ENCODE measurements around the gene GALP. TPM values are rescaled to one million over a fixed set of nuclear protein-coding genes. Genes with fewer than 3 reads are reported as not detected.
"Not testable (repeated sequence)": the region's sequence is repeated elsewhere in the genome, so short reads cannot be mapped to it uniquely, and the experiment has no call there.

Gene GALP
- total RNA-seq (2014; rRNA removed; shearing (Covaris generic); ENCODE audit: low replicate concordance), result not detected in 2 replicates

DNA sequence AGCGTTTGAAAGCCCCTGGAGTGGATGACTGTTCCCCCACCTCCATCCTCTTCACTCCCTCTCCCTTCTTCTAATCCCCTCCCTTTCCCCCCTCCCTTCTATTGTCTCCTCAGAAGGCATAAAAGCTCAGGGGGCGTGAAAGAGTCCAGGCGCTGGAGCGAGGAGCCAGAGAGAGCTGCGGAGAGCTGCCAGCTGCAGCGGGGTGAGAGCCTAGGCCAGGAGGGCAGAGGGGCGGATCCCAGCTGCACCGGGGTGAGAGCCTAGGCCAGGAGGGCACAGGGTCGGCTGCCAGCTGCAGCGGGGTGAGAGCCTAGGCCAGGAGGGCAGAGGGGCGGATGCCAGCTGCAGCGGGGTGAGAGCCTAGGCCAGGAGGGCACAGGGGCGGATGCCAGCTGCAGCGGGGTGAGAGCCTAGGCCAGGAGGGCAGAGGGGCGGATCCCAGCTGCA, at the start of gene GALP:
TSS of gene GALP (plus strand) at position 148 of the 447 bp plus-strand sequence. CDS start 1,101 bp downstream, outside the sequence.
- DNase-seq (ENCODE audit: low read depth); in situ Hi-C loops (cut with HindIII; ENCODE audit: low pct_unique_long_range_greater_than_20kb, low sequenced_read_pairs): not testable (repeated sequence)

DNA sequence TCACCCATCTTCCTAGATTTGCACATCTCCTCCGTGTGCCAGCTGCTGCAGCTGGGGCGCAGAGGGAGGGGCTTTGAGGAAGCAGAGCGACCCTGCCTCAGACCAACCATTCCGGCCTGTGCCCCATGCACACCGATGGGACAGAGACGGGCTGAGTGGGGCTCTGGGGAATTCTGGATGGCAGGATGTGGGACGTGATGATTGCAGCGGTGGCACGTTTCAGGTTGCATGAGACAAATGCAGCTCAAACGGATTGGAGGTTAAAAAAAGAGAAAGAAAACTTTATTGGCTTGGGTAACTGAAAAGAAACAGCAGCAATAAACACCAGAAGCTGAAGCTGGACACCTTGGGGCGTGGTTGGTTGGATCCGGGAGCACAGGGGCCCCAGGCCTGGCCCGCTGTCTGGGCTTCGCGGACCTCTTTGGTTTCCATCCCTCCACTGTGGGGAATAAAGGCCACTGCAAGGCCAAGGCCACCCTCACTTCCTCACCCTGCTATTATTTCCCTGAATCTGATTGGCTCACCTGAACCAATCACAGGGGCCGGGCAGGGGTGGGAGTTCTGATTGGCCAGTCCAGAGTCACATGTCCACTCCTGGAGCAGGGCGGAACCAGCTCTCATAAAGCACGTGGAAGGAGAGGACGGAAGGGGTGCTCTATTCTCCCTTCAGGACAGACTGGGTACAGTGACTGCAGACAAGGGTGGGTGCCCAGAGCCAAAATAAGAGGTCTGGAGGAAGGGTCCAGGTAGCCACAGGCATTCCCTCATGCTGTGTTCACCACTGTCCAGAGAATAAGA, 48.6 kb upstream of the GALP start:
- in situ Hi-C loops (cut with HindIII; ENCODE audit: low pct_unique_long_range_greater_than_20kb, low sequenced_read_pairs), result no loop called here
- no peak for DNase-seq (ENCODE audit: low read depth)

DNA sequence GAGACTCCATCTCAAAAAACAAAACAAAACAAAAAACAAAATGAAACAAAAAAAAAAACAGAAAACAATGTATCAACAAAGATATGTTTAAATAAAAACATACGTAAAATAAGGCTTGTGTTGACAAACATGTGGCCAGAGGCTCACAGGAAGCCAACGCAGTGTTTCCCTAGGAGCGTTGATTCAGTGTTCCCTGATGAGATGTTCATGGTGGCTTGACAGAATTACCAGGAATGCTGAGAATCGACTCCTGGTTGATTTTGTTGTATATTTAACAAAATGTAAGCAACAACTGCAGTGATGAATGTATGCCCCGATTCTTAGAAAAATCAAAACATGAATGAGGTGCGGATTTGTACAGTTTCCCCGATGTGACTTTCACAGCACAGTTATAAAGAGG, 45.8 kb upstream of the GALP start:
- in situ Hi-C loops (cut with HindIII; ENCODE audit: low pct_unique_long_range_greater_than_20kb, low sequenced_read_pairs), result no loop called here
- DNase-seq (ENCODE audit: low read depth), result no peak

DNA sequence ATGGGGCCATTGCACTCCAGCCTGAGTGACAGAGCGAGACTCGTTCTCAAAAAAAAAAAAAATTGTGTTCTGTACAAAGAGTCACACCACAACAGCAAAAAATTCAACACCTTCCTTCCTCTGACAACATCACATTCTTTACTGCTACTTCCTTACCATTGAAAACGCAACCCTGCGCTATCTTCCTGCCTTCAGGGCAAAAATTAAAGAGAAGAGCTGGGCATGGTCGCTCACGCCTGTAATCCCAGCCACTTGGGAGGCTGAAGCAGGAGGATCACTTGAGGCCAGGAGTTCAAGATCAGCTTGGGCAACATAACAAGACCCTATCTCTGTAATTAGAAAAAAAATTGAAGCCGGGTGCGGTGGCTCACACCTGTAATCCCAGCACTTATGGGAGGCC, 44.2 kb upstream of the GALP start:
- in situ Hi-C loops (cut with HindIII; ENCODE audit: low pct_unique_long_range_greater_than_20kb, low sequenced_read_pairs), result no loop called here
- DNase-seq (ENCODE audit: low read depth), result no peak

DNA sequence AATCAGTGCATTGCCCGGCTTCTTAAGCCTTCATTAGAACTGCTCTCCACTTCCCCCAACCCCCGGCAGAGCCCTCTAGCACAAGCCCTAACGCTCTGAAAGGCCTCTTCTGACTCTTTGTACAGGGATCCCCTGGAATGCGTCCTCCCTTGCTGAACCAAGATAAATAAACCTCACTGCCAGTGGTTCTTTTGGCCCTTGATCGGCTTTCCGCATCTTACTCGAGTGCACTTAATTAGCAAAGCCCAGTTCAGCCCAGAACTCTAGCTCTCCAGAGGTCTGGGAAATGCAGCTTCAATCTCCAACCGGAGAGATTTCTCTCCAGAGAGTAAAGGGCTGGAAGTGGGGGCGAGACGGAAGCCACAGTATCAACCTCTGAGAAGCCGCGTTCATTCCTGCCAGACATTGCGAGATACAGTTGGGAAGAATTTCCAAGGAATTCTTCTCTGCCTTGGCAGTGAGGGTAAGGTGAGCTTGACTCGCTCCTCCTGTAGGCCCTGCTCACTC, 43.4 kb upstream of the GALP start:
- in situ Hi-C loops (cut with HindIII; ENCODE audit: low pct_unique_long_range_greater_than_20kb, low sequenced_read_pairs), result no loop called here
- DNase-seq (ENCODE audit: low read depth), result no peak

DNA sequence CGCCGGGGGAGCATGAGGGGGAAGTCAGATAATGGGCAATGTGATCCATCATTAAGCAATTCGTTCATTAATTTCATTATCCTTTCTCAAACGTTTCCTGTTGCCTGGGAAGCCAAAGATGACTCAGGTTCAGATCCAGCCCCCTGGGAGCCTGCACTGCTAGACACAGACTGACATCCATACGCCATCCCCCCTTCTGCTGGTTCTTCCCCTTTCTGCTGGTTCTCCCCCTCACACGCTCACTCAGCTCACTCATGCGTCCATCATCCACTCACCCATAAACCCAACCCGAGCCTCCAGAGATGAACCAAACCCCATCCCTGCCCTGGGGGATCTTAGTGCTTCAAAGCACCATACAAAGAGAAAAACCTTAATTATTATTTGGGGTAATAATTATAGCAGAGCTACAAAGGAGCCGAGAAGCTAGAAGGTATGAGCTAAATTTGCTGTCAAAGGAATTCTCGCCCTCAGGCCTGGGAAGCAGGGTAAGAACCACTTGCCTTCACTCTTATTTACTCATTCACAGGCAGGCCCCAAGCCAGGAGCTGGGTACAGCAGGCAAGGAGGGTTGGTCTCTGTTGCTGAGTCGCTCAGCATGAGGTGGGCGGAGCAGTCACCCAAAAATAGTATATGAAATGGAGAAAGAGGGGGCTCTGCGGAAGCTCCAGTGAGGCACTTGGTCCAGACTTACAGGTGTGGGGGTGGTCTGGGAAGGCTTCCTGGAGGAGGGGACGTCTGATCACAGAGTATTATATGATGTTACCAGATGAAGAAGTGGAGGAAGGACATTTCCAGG, 41.8 kb upstream of the GALP start:
- in situ Hi-C loops (cut with HindIII; ENCODE audit: low pct_unique_long_range_greater_than_20kb, low sequenced_read_pairs), result no loop called here
- DNase-seq (ENCODE audit: low read depth), result no peak

DNA sequence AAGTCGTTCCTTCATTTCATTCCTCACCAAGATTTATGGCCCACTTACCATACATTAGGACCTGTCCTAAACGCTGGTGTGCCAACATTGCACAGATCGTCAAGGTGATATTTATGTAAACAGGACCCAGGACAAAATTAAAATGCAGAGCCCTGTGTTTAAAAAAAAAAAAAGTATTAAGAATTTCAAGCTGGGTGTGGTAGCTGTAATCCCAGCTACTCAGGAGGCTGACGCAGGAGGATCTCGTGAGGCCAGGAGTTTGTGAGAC, 41.2 kb upstream of the GALP start:
- DNase-seq (ENCODE audit: low read depth), result no peak
- in situ Hi-C loops (cut with HindIII; ENCODE audit: low pct_unique_long_range_greater_than_20kb, low sequenced_read_pairs), result no loop called here

DNA sequence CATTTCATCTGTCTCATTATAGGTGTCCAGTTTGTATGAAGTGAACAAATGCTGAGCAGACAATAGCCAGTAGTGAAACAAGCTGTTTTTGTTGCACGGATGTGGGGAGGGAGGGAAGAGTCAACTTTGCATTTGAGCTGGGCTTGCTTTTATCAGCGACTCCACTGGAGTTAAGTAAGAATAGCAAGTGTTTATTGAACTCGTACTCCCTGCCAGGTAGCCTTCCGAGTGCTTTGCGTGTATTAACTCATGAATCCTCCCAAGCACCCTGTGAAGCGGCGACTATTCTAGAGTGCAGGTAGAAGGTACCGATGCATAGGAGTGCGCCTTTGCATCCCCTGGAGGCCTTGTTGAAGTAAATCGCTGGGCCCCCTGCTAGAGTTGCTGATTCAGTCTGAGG, 39.4 kb upstream of the GALP start:
- in situ Hi-C loops (cut with HindIII; ENCODE audit: low pct_unique_long_range_greater_than_20kb, low sequenced_read_pairs), result no loop called here
- DNase-seq (ENCODE audit: low read depth), result no peak

DNA sequence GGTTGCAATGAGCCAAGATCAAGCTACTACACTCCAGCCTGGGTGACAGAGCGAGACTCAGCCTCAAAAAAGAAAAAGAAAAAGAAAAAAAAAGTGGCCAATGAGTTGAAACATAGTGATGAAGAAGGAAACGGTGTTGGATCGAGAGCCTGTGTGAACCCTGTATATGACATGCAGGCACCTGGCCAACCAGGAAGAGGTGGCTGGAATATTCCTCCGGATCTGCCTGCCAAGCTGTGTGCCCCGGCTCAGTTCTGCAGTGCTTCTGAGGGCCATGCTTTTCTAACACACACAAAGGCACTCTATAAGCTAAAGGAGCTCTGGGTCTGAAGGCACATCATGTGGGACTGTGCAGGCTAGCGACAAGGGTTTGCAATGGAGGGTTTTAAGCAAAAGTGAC, 38.4 kb upstream of the GALP start:
- in situ Hi-C loops (cut with HindIII; ENCODE audit: low pct_unique_long_range_greater_than_20kb, low sequenced_read_pairs), result no loop called here
- DNase-seq (ENCODE audit: low read depth), result no peak

DNA sequence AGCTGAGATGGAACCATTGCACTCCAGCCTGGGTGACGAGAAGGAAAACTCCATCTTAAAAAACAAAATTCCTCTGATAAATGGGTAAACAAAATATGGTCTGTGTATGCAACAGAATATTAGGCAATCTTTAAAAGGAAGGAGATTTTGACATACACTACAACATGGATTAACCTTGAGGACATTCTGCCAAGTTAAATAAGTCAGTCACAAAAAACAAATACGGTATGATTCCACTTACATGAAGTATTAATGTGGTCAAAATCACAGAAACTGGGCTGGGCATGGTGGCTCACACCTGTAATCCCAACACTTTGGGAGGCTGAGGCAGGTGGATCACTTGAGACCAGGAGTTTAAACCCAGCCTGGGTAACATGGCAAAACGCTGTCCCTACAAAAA, 37.7 kb upstream of the GALP start:
- in situ Hi-C loops (cut with HindIII; ENCODE audit: low pct_unique_long_range_greater_than_20kb, low sequenced_read_pairs), result no loop called here
- DNase-seq (ENCODE audit: low read depth), result no peak

DNA sequence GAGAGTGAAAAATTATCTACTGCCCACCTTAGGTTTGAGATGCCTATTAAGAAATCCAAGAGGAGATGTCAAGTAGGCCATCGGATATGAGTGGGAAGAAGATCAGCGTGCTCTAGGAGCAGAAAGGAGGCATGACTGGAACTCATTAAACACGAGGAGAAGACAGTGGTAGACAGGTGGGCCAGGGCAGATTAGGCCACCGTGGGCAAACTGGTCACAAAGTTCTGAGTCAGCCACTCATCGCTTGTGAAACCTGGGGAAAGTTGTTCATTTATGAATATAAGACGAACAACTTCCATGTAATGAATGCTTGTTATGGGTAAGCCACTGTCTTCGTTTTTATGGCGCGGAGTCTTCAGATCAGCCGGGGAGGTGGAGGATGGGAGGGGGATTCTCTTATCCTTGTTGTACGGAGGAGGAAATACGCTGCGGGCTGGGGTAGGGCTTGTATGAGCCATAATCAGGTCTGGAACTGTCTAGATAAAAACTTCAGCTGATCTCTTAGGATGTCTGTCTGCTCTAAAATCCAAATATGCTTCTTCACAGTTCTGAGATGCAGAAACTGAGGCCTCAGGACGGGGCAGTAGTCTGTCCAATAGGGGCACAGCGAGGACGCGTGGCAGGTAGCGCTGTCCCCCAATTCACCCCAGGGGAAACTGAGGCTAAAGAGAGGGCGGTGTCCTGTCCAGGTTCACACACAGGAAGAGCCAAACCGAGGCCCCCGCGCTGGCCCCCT, 35.8 kb upstream of the GALP start:
- DNase-seq (ENCODE audit: low read depth), result peak; percentile 23
- in situ Hi-C loops (cut with HindIII; ENCODE audit: low pct_unique_long_range_greater_than_20kb, low sequenced_read_pairs), result no loop called here

DNA sequence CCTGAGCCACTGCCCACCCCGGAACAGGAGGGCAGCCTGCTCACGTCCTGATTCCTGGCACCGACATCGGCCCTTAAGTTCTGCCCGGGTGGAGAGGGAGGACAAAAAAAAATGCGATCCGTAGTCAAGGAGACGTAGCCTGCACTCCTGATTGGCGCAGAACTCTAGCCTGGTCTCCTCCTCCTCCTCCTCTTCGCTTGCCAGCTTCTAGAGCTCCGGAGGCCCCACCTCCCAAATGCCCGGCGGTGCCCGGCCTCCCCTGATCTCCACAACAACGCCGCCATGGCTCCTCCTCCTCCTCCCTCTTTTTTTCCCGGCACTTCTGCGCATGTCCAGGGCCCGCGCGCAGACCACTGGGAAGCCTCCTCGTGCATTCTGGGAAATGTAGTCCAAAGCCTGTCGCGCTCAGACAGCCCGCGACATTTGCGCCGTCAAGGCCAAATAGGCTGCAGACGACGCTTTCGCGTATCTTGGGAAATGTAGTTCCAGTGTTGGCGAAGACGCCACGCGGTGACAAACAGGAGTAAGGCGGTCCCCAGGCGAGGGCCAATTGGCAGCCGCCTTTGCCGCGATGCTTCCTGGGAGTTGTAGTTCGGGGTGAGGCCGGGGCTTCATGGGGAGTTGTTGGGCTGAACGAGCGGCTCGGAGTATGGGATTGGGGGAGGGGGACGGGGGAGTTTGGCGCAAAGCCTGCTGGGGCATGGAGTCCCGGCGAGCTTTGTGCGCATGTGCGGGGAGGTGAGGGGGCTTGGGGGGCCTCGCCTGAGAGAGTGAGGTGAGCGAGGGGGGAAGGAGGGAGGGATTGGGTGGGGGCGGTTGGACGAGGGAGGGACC, 35.0 kb upstream of the GALP start, which contains the start of gene ZNF444:
TSS of gene ZNF444 (plus strand) at position 705 of the 834 bp plus-strand sequence. CDS start 5,625 bp downstream, outside the sequence.
- in situ Hi-C loops (cut with HindIII; ENCODE audit: low pct_unique_long_range_greater_than_20kb, low sequenced_read_pairs), result no loop called here

DNA sequence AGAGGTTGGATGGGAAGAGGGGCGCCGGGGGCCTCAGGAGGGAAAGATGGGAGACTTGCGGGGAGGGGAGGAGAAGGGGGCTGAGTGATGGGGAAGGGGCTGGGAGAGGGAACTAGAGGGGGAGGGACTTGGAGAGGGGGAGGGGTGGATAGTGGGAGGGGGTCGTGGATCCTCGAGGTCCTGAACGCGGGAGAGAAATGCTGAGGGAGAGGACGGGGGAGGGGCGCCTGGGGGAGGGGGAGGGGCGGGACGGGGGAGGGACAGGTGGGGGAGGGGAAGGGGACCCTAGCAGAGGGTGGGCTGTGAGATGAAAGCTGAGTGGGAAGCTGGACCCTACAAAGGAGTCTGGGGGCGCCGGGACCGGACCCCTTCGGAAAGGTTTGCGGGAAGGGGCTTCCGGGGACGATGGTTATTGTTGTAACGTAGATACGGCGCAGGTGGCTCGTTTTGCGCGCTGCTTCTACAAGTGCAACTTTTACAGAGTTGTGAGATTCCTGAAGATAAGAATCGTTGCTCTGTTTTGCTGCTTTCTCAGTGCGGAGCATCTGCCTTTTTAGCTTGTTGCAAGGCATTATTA, 34.3 kb upstream of the GALP start:
- no peak for DNase-seq (ENCODE audit: low read depth)
- in situ Hi-C loops (cut with HindIII; ENCODE audit: low pct_unique_long_range_greater_than_20kb, low sequenced_read_pairs), result no loop called here

More for the DNA sequence above, 35.0 kb upstream of the GALP start, which contains the start of gene ZNF444:
- DNase-seq (ENCODE audit: low read depth), result peak; percentile 100

DNA sequence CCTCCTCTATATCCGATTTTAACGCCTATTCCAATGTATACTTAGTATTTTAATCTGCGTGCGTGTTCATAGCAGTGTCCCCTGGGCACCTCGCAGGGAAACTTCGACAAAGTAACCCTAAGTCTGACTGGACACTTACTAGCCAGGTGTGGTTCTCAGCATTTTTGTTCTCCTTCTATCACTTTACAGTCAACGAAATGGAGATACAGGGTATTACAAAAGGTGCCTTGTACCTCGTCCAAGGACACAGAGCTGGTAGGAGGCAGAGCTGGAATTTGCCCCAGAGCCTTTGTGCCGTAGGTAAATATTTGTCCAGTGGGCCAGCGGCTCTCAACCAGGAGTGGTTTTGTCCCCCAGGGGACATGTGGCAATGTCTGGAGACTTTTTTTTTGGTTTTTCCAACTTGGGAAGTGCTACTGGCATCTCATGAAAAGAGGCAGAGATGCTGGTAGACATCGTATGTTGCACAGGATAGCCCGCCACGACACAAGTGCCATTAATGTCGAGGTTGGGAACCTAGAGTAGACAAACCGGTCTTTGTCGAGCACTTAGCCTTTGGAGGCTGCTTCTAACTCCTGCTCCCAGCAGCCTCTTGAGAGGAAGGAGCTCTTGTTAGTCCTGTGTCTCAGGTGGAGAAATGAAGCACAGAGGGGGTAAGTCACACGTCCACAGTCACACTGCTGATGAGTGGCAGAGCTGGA, 33.6 kb upstream of the GALP start:
- in situ Hi-C loops (cut with HindIII; ENCODE audit: low pct_unique_long_range_greater_than_20kb, low sequenced_read_pairs), result no loop called here
- DNase-seq (ENCODE audit: low read depth), result no peak

DNA sequence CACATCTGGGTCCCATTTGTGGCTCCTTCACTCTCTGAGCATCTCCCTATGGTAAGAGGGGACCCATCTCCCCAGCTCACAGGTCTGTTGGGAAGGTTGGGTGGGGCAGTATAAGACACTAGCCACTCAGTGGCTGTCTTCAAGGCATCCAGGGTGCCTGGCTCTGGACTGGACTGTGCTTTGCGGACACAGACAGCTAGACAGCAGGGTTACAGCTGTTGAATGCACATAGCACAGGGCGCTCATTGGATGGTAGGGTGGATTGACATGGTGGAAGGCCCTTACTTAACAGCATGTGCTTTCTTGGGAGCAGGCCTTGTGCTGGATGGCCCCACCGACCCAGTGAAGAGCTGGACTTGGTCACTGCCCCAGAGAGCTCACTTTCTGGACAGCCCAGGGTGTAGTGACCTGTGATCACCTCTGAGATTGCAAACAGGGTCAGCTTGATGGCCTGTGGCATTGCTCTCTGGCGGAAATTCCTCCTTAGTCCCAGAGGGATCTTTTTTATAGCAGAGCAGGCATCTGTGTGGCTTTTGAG, 32.8 kb upstream of the GALP start:
- in situ Hi-C loops (cut with HindIII; ENCODE audit: low pct_unique_long_range_greater_than_20kb, low sequenced_read_pairs), result no loop called here
- DNase-seq (ENCODE audit: low read depth), result no peak

DNA sequence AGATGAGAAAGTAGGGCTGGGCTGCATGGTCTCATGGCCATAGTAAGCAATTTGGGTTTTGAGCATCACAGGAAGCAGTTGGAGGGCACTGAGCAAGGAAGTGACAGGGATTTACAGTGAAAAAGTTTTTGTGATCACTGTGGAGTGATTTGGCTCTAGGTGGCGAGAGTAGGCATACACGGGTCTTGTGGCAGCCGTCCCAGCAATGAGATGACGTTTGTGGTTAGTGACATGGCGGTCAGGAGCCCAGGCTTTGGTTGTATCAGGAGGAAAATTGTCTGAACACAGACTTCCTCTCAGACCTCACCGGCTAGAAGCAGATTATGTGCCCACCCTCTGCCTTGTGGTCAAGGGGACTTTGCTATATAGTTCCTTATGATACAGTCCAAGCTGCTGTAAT, 31.4 kb upstream of the GALP start:
- in situ Hi-C loops (cut with HindIII; ENCODE audit: low pct_unique_long_range_greater_than_20kb, low sequenced_read_pairs), result no loop called here
- DNase-seq (ENCODE audit: low read depth), result no peak

DNA sequence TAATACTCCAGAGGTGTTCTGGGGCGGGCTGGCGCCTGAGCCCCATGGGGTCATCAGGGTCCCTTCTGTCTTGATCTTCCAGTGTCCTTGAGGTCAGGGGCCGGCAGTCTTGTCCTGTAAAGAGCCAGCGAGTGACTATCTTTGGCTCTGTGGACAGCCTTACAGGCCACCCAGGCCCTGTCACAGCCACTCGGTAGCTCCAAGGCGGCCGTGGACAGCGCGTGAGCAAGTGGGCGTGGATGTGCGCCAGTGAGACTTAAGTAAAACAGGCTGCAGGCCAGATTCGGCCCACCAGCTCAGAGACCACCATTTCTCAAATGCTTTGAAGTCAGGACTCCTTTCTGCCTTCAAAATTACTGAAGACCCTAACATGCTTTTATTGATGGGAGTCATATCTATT, 31.0 kb upstream of the GALP start:
- in situ Hi-C loops (cut with HindIII; ENCODE audit: low pct_unique_long_range_greater_than_20kb, low sequenced_read_pairs), result no loop called here
- DNase-seq (ENCODE audit: low read depth), result no peak

Data from Caki2 (cell line).